IPS-NIHi7 (cell line): Measurements from ENCODE around the gene RIBC2.

Source experiments
- DNase-seq: peaks from one replicate; pipeline ENCODE4 v3.0.0; 2012; ENCODE audit warnings: mixed read lengths; ENCODE audit errors: extremely low spot score

The RIBC2 gene

DNA sequence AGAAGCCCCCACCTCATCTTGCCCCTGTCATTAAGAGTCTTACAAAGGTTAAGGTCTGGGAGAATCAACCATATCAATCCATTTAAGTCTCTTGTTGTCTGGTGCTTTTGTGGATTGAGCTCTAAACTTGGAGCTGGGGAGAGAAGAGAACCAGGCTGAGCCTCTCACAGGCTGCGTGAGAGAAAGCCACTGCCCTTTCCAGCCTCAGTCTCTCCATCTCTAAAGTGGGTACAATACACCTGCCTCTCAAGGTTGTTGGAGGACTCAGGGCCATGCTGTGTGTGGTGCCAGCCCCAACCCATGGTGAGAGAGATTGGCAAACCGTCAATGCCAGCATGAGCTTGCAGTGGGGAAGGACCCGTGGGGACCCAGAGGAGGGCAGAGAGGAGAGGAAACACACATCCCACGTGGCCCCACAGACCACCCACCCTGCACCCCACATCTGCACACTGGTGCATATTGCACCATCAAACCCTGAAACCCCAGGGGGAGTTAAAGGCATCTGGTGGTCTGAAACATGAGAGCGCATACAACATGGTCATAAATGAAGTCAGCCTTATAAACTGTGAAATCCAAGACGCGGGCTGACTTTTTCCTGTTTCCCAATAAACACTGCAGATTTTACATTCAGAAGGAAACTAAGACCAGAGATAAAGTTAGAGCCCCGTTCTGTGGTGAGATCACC, 61.7 kb downstream of the RIBC2 start:
- no peak for DNase-seq

DNA sequence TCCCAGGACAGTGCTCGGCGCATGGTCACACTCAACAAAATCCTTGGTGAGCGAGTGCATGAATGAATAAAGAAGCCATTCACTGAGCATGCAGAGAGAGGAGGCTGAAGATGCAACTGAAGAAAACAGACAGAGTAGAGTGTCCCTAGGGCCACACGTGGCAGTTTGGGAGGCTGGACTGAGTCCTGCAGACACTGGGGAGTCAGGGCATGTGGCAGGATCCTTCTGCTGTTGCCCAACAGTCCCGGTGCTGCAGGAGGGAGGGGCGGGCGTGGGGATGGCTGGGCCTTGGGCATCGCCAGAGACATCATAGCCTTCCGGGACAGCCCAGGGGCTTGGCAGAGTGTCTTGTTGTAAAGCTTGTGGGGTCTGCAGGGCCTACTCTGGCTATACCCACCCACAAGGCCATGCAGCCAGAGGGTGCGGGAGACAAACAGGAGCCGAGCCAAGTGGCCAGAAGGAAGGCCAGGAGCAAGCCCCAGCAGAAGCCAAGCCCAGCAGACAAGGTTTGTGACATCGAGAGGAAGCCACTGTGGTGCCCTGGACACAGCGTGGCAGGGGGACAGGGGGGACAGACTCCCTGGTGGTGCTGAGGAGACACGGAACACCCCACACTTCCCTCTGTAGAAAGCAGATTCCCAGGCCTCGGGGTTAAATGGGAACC, 62.5 kb downstream of the RIBC2 start:
- no peak for DNase-seq

DNA sequence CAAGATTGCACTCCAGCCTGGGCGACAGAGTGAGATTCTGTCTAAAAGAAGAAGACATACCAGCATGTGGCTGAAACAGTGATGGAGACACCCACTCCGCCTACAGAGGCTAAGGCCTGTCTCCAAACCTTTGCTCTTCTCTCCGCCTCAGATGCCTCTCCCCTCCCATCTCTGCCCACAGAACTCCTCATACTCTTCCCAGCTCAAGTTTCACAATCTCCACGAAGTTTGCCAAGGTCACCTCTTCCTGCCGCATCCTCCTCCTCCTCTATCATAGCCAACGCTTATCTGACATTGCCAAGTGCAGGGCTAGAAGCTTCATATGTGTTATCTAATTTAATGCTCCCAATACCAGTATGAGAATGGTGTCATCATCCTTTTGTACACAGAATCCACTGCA, 63.3 kb downstream of the RIBC2 start:
- no peak for DNase-seq

DNA sequence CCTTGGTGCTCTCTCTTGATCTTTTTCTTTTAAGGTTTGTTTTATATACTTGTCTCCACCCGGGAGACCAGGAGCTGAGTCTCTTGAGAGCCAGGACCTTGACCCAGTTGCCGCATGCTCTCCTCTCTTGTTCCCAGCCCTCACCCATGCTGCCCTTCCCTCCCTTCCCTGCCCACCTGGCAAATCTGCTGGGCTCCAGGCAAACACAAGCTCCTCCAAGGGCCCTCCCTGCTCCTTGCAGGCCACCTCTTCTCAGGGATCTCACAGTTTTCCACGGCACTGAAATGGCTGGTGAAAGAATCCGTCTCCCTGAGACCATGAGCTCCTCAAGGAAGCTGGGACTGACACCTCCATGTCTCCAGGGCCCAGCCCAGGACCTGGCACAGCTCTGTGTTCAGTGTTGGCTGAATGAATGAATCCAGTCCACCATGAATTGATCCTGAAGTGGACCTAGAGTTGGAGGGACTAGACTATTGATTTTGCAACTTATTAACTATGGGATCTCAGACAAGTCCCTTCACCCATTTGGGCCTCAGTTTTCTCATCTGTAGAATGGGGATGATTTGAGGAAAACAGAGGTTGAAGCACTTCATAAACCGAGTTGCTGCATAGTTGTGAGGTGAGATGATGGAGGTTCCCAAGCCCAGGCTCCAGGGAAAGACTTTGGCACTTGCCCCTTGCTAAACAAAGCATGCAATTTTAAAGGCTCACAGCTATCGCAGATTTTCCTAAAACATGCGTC, 64.0 kb downstream of the RIBC2 start:
- no peak for DNase-seq

DNA sequence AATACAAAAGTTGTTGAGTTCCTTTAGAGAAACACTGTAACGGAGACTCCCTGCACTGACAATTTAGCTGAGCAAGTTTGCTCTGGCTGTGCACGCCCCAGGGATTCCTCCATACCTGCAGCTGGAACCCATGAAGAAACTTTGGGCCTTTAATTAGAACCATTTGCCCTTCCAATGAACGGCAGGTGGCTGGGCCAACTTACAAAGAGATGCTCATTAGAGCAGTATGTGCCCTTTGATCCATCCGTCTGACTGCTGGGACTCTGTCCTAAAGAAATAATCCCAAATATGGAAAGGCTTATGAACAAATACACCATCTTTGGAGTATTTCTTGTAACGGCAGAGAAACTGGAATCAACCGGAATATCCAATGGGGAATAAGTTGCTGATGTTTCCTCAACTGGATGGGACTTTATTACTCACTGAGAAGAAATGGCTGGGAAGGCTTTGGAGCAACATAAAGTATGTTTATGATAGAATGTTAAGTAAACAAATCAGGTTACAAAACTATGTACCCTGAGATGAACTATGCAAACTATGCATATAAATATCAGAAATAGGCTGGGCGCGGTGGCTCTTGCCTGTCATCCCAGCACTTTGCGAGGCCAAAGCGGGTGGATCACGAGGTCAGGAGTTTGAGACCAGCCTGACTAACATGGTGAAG, 64.7 kb downstream of the RIBC2 start:
- DNase-seq: no peak

DNA sequence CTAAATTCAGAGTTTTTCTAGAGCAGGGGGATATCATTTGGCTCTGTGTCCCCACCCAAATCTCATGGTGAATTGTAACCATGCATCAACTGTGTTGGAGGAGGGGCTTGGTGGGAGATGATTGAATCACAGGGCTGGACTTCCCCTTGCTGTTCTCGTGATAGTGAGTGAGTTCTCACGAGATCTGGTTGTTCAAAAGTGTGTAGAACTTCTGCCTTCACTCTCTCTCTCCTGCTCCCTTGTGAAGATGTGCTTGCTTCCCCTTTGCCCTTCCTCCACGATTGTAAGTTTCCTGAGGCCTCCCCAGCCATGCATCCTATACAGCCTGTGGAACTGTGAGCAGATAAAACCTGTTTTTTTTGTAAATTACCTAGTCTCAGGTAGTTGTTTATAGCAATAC, 67.2 kb downstream of the RIBC2 start:
- DNase-seq: no peak

DNA sequence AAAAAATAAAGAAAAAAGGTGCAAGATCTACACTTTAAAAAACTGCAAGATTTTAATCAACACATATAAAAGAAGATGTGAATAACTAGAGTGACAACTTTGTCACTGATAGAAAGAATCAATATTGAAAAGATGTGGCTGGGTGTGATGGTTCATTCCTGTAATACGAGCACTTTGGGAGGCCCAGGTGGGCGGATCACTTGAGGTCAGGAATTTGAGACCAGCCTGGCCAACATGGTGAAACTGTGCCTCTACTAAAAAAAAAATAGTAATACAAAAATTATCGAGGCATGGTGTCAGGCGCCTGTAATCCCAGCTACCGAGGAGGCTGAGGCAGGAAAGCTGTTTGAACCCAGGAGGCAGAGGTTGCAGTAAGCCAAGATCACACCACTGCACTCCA, 68.2 kb downstream of the RIBC2 start:
- DNase-seq: no peak
